Measurements from ENCODE around the gene ZMPSTE24. TPM values are rescaled to one million over a fixed set of nuclear protein-coding genes. Genes with fewer than 3 reads are reported as not detected.

The ZMPSTE24 gene
- total RNA-seq, 2 donors from 2014 or later, result 47.7 to 55.2 TPM

GRCh38 chr1:40255231-40255630 is 2.8 kb upstream of the ZMPSTE24 start:
- DNase-seq, result no peak
- ATAC-seq, result no peak
- intact Hi-C loops (cut with DNase I, micrococcal nuclease), result no loop called here

- ATAC-seq (no peak), DNase-seq (no peak)
- intact Hi-C loops (cut with DNase I, micrococcal nuclease), result no loop called here
Observed at GRCh38 chr1:40256401-40257084, 1.5 kb upstream of the ZMPSTE24 start.

- intact Hi-C loops (cut with DNase I, micrococcal nuclease), result no loop called here
- DNase-seq, result no peak
- ATAC-seq, result peak; percentile 30
Observed at GRCh38 chr1:40257313-40257687, 736 bp upstream of the ZMPSTE24 start.

- DNase-seq (no peak), ATAC-seq (peak; percentile 6)
- intact Hi-C loops (cut with DNase I, micrococcal nuclease), result no loop called here
Observed at GRCh38 chr1:40258445-40258769, 371 bp downstream of the ZMPSTE24 start.

GRCh38 chr1:40264354-40264781 is 6.3 kb downstream of the ZMPSTE24 start:
- DNase-seq, result no peak
- no peak for ATAC-seq
- intact Hi-C loops (cut with DNase I, micrococcal nuclease), result no loop called here

- DNase-seq, result no peak
- intact Hi-C loops (cut with DNase I, micrococcal nuclease), result no loop called here
- no peak for ATAC-seq
Observed at GRCh38 chr1:40265298-40265697, 7.3 kb downstream of the ZMPSTE24 start.

- no peak for DNase-seq
- intact Hi-C loops (cut with DNase I, micrococcal nuclease), result no loop called here
- no peak for ATAC-seq
Observed at GRCh38 chr1:40265919-40266318, 7.9 kb downstream of the ZMPSTE24 start.

GRCh38 chr1:40266786-40267535 is 8.9 kb downstream of the ZMPSTE24 start:
- intact Hi-C loops (cut with DNase I, micrococcal nuclease), result no loop called here
- ATAC-seq, result no peak
- no peak for DNase-seq

- no peak for ATAC-seq
- DNase-seq, result no peak
- intact Hi-C loops (cut with DNase I, micrococcal nuclease), result no loop called here
Observed at GRCh38 chr1:40267767-40268187, 9.7 kb downstream of the ZMPSTE24 start.

- ATAC-seq (no peak), DNase-seq (no peak)
- intact Hi-C loops (cut with DNase I, micrococcal nuclease), result no loop called here
Observed at GRCh38 chr1:40268211-40268610, 10.2 kb downstream of the ZMPSTE24 start.

- intact Hi-C loops (cut with DNase I, micrococcal nuclease), result no loop called here
- DNase-seq (no peak), ATAC-seq (no peak)
Observed at GRCh38 chr1:40270152-40270834, 12.3 kb downstream of the ZMPSTE24 start.

- ATAC-seq, result no peak
- intact Hi-C loops (cut with DNase I, micrococcal nuclease), result no loop called here
- no peak for DNase-seq
Observed at GRCh38 chr1:40272653-40273213, 14.7 kb downstream of the ZMPSTE24 start.

- DNase-seq (no peak), ATAC-seq (no peak)
- intact Hi-C loops (cut with DNase I, micrococcal nuclease), result no loop called here
Observed at GRCh38 chr1:40273547-40274166, 15.6 kb downstream of the ZMPSTE24 start.

- ATAC-seq, result no peak
Observed at GRCh38 chr1:40274331-40274730, 16.3 kb downstream of the ZMPSTE24 start.

GRCh38 chr1:40276122-40276521 is 18.1 kb downstream of the ZMPSTE24 start:
- no peak for DNase-seq
- ATAC-seq, result no peak
- intact Hi-C loops (cut with DNase I, micrococcal nuclease), result no loop called here

More at GRCh38 chr1:40274331-40274730, 16.3 kb downstream of the ZMPSTE24 start:
- no peak for DNase-seq
- intact Hi-C loops (cut with DNase I, micrococcal nuclease), result no loop called here

GRCh38 chr1:40281853-40282252 is 23.8 kb downstream of the ZMPSTE24 start:
- intact Hi-C loops (cut with DNase I, micrococcal nuclease), result no loop called here
- DNase-seq (no peak), ATAC-seq (peak; percentile 99)

GRCh38 chr1:40291293-40291692 is 33.3 kb downstream of the ZMPSTE24 start:
- DNase-seq (no peak), ATAC-seq (no peak)
- intact Hi-C loops (cut with DNase I, micrococcal nuclease), result no loop called here

GRCh38 chr1:40299366-40300248 is 41.6 kb downstream of the ZMPSTE24 start:
- no peak for ATAC-seq
- intact Hi-C loops (cut with DNase I, micrococcal nuclease), result no loop called here
- DNase-seq, result no peak

GRCh38 chr1:40300249-40300567 is 42.2 kb downstream of the ZMPSTE24 start:
- ATAC-seq, result no peak
- intact Hi-C loops (cut with DNase I, micrococcal nuclease), result no loop called here

More at GRCh38 chr1:40300249-40300567, 42.2 kb downstream of the ZMPSTE24 start:
- DNase-seq, result no peak
